NOMO-1 (cell line): ENCODE measurements around the gene FBXO15.

Experiments
- DNase-seq, 2 experiments: peaks; one replicate each; lab custom pipeline; 2025; ENCODE audit not compliant: unreplicated experiment in 2 of 2; lab: John Stamatoyannopoulos, UW

The FBXO15 gene

GRCh38 chr18:74066018-74066417, 81.6 kb downstream of the FBXO15 start:
- no peak for DNase-seq

GRCh38 chr18:74065366-74065765, 82.3 kb downstream of the FBXO15 start:
- DNase-seq = no peak

DNA sequence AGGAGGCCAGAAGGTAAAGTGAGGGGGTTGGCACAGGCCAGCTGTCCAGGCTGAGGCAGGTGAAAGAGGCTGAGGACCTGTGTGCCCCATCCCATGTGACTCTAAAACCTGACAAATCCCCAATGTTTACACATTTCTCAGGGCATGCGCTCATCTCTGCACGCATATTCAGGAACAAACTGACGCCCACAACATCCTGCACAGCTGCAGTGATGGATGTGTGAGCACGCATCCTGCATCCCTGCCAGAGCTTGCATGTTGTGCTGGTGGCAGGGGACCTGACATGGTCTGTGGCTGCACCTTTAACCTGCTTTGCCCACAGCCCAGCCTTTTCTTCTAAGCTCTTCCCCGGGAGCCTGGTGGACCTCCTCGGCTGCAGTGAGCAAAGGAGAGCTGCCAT, 83.1 kb downstream of the FBXO15 start:
- DNase-seq = no peak

GRCh38 chr18:74063557-74063956, 84.1 kb downstream of the FBXO15 start:
- no peak for DNase-seq

DNA sequence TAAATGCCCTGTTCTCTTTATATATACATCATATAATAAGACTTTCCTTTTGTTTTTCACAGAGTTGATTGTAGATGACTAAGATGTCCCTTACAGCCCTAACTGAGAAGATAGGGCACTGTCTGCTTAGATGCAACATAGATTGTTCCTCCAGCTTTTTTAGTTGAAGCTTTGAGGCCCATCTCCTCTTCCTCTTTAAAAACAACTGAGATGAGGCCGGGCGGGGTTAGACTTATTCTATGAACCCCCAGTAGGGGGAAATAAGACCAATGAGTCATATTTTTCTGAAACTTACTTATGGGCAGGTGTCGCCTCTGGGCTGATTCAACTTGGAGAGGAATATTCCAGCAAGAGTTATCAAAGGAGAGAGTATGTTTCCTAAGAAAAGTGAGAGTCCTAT, 84.6 kb downstream of the FBXO15 start:
- peak; percentile 36 to 52 for DNase-seq

- DNase-seq = no peak
These were observed 85.6 kb downstream of the FBXO15 start for GRCh38 chr18:74062037-74062436.

- no peak for DNase-seq
These were observed 87.1 kb downstream of the FBXO15 start for GRCh38 chr18:74060579-74060978.

- no peak for DNase-seq
These were observed 96.8 kb downstream of the FBXO15 start for GRCh38 chr18:74050807-74051206.

GRCh38 chr18:74040459-74041332, 106.9 kb downstream of the FBXO15 start:
- DNase-seq = peak; percentile 18 to 36

- DNase-seq = no peak
These were observed 107.6 kb downstream of the FBXO15 start for GRCh38 chr18:74040008-74040407.

DNA sequence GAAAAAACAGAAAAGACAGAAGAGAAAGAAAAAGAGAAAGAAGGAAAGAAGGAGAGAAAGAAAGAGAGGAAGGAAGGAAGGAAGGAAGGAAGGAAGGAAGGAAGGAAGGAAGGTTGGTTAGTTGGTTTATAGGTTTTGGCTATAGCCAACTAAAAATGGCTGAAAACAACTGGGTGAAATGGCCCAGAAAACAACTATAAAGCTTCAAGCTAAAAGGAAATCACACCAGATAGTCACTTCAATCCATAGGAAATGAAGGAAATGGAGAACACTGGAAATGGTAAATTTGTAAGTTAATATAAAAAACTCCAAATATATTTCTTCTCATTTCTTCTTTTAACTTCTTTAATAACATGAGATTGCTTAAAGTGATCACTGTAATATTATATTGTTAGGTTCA, 118.5 kb downstream of the FBXO15 start:
- DNase-seq = no peak
